PFSK-1 (cell line): ENCODE measurements around the gene CAPN9.

ENCODE experiments used
- FOXP2 ChIP-seq: optimal IDR thresholded peaks from 2 replicates; pipeline ENCODE3; 2011; ENCODE audit warnings: borderline replicate concordance, control low read depth, inconsistent platforms; ENCODE audit not compliant: insufficient read depth; ENCODE audit errors: extremely low read length, extremely low read depth
- REST ChIP-seq, 2 experiments: IDR thresholded peaks; 2 replicates each; pipeline versions ENCODE4 v1.6.1 to v1.8.0; 2011 to 2012; ENCODE audit warnings: low read depth in 2 of 2, low read length in 2 of 2, control low read depth in 1 of 2, inconsistent platforms in 1 of 2, mild to moderate bottlenecking in 1 of 2, moderate library complexity in 1 of 2; ENCODE audit not compliant: insufficient read depth in 1 of 2

DNA sequence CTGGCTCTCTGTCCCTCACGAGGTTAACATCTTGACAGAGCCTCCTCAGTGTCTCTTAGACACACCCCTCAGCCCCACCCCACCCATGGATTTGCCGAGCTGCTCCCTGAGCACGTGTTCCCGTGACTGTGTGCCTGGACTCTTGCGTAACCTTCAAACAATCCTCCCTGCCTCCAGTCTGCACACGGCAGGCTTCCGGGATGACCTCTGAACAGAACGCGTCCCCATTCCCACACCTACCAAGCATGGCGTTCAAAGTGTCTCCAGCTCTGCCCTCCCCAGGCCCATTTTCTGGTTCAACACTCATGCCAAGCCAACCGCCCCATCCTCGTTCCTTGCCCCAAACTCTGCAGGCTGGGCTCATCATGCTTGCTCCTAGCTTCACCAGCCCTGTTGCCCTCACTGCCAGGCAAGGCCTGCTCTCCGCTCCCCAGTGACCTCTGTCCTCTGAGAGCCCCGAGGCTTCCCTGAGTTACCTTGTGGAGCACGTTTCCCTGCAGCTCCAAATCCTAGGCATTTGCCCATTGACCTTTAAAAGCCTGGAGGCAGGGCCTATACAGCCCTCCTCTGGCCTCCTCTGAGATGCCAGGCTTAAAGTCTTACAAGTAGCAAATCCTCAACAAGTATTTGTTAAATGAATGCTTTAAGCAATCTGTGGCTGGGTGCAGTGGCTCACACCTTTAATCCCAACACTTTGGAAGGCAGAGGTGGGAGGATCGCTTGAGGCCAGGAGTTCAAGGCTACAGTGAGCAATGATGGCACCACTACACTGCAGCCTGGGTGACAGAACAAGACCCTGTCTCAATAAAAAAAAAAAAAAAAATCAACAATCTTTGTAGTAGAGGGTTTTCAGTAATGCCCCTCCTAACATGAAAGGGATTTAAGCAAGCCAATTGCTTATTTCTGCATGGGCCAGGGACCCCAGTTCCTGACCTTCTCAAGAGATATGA, 38.3 kb upstream of the CAPN9 start:
- TF ChIP-seq FOXP2, result no peak
- TF ChIP-seq REST (IDR thresholded peaks at IDR 0.05; ENCODE audit: insufficient read depth in 1 of 2, low read depth in 2 of 2, low read length in 2 of 2), result no peak
